GM19328 (cell line): Measurements from ENCODE around the gene ACTL10.

Experiments
- ATAC-seq: cut with Tn5 transposase; IDR thresholded peaks from one replicate; pipeline ENCODE4 v1.9.1; 2021; ENCODE audit warnings: mild to moderate bottlenecking, moderate library complexity; ENCODE audit not compliant: unreplicated experiment

The ACTL10 gene

DNA sequence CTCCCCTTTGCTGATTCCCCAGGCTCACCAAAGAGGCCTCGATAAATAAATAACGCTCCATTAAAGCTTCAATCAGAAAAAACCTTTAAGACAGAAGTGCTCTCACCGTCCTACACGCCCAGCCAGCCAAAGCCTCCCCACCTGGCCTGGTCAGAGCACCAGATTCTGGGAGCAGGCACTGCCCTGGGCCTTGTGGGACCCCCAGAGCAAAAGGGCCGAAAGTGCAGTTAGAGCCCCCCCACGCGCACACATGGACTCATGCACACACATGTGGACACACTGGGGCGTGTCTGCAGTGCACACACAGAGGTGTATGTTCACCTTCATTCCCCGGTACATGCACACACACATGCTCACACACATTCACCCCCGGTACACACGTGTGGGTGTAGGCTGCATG lies 9.4 kb downstream of the ACTL10 start:
- no peak for ATAC-seq

GRCh38 chr20:33676652-33677645 lies 10.2 kb downstream of the ACTL10 start:
- no peak for ATAC-seq

DNA sequence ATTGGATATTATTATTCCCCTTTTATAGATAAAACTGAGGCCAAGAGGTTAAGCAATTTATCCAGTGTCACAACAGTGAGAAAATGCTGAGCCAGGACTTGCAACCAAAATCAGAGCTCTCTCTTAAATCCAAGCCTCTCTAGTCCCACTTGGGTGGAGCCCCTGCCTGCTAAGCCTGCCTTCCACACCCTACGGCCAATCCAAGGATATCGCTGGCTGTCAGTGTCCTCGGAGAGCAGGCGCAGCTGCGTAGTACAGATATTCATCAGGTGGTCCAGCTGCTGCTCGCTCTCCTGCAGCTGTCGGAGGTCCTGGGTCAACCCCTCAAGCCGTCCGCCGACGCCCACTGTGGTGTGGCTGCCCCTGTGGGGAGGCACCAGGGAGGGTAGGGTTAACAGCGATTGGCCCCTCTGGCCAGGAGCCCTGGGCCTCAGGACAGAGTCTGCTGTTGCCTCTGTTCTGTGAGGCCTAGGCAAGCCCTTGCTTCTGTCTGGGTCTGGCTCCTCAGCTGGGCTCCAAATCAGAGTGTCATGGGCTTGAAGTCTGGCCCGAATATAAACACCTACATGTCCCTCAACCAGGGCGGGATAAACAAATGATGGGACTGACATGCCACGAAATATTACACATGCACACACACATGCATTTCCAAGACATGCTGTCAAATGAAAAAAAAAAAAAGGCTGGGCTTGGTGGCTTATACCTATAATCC lies 11.4 kb downstream of the ACTL10 start:
- ATAC-seq = no peak

- ATAC-seq = peak; percentile 45
Observed at GRCh38 chr20:33679758-33680485, 13.2 kb downstream of the ACTL10 start.

DNA sequence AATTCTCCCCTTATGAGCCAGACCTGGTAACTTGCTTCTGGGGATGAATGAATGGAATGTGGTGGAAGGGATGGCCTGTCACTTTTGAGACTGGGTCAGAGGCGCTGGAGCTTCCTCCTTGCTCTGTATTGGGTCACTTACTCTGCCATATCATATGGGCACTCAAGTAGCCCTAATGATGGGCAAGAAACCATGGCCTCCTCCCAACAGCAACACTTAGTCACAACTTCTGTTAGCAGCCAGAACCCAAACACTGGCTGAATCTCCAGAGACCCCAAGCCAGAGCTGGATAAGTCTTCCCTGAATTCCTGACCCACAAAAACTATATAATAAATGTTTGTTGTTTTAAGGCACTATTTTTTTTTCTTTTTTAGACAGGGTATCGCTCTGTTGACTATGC lies 13.9 kb downstream of the ACTL10 start:
- ATAC-seq = no peak

GRCh38 chr20:33681288-33681687 lies 14.5 kb downstream of the ACTL10 start:
- no peak for ATAC-seq

DNA sequence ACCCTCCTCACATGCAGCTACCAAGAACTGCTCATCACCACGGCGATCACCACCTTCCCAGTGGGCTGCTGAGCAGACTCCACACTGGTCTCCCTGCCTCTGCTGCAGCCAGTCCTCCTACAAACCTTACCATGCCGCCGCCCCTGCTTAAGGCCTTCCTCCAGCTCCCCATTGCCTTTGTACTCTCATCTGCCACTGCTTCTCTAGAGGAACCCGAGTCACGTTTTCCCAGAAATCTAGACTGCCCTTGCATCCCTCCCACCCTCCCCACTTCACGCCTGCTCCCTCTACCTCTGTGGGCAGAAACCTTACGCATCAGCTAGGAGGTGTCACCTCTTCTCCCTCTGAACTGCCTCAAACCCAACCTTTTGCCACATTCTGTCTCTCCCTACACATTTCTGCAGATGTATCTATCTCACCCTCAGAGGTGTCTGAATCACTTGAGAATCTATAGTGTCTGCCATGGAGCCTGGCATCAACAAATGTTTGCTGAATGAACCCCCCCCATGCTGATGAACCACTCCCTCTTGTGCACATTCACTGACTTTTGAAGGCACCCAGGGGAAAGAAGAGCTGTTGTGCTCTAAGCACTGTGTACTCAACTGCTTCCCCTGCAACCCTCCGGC lies 15.1 kb downstream of the ACTL10 start:
- ATAC-seq = no peak

DNA sequence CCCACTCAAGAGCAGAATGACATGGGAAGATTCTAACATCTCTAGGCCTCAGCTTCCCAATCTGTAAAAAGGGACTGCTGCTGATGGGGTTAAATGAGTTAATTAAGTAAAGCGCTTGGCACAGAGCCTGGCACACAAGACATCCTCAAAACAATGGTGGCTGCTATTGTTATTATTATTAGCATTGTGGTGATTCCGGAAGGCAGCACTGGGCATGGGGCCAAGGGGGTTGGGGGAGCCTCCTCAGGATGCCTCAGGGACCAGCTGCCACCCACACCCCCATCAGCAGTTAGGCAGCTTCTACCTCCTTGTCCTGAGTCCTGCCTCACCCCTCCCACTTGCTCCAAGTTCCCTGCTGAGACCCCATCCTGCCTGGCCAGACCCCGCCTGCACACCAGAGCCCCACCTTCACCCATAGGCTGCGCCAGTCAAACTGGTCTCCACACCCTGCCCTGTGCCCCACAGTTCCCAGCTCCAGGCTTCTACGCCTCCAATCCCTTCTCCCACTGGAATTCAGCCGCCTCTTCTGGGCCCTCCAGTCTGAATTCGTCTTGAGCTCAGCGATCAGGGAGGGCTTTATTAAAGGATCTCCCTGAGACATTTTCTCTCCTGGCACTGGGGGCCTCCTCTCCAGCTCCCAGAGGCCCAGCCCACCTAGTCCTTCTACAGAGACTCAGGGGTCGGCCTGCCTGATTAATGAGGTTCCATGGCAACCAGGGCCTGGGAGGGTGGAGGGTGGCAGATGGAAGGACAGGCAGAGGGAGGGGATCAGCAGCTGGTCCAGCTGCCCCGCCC lies 18.0 kb downstream of the ACTL10 start:
- no peak for ATAC-seq

GRCh38 chr20:33685328-33686099 lies 18.8 kb downstream of the ACTL10 start:
- ATAC-seq = peak; percentile 33

DNA sequence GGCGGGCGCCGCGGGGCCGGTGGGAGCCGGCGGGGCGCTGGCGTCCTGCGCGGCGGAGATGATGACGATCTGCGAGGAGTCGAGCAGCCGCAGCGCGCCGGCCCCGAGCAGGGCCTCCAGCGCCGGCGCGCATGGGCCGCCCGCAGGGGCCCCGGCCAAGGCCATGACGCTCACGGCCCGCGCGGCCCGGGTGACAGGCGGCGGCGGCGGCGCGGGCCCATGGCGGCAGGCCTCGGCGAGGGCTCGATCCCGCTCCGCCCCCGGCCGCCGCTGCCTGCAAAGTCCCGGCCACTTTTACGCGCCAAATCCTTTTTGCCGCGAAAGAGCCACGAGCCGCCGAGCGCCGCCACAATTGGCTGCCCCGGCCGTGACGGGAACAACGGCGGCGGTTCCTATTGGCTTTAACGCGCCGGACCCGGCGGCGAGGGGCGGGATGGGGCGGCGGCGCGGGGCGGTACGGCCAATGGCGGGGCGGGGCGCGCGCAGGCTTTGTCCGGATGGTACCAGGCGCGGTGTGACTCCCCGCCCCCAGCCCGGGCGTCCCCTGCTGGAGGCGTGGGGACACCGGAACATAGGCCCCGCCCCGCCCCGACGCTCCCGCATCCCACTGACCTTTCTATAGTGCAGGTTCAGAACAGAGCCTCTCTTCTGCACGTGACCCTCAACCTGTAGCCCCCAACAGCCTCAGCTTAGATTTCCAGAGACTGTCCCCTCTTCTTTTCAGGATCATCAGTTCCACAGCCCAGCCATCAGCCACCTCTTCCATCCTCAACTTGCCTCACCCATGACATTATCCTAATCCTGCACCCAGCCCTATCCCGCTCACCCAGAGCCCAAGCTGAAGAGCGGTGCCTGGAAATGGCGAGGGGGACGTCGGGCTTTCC lies 19.6 kb downstream of the ACTL10 start, which contains the start of gene E2F1:
Gene E2F1 (minus strand): TSS at position 286 of the 884 bp plus-strand sequence. CDS start 121 bp downstream, at position 165.
- peak; percentile 77 for ATAC-seq

DNA sequence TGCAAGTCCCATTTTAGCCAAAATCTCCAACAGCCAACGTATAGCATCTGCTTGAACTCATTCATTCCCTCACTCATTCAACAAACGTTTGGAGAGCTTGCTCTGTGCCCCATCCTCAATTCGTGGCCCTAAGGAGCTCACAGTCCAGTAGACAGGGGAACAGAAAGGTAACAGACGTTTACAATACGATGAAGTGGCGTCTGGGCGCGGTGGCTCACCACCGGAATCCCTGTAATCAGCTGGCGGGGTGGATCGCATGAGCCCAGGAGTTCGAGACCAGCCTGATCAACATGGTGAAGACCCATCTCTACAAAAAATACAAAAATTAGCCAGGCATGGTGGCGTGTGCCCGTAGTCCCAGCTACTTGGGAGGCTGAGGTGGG lies 20.2 kb downstream of the ACTL10 start:
- no peak for ATAC-seq

DNA sequence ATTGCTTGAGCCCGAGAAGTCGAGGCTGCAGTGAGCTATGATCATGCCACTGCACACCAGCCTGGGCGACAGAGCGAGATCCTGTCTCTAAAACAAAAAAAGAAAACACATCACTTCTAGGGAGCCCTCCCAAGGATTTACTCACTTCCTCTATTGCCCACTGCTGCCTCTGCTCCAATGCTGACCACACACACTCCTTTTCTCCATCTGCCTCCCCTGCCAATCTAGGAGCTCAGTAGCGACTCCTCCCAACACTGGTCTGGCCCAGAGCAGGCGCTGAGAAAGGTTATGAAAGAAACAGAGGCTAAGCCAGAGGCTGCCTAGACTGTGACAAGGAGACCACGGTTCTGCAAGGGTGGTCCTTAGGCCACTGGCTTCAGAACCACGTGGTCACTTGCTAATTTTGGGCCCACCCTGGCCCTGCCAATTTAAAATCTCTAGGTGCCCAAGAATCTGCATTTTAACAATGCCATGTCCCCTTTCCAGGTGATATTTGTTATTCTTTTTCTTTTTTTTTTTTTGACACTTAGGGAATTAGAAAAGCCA lies 20.7 kb downstream of the ACTL10 start:
- no peak for ATAC-seq

DNA sequence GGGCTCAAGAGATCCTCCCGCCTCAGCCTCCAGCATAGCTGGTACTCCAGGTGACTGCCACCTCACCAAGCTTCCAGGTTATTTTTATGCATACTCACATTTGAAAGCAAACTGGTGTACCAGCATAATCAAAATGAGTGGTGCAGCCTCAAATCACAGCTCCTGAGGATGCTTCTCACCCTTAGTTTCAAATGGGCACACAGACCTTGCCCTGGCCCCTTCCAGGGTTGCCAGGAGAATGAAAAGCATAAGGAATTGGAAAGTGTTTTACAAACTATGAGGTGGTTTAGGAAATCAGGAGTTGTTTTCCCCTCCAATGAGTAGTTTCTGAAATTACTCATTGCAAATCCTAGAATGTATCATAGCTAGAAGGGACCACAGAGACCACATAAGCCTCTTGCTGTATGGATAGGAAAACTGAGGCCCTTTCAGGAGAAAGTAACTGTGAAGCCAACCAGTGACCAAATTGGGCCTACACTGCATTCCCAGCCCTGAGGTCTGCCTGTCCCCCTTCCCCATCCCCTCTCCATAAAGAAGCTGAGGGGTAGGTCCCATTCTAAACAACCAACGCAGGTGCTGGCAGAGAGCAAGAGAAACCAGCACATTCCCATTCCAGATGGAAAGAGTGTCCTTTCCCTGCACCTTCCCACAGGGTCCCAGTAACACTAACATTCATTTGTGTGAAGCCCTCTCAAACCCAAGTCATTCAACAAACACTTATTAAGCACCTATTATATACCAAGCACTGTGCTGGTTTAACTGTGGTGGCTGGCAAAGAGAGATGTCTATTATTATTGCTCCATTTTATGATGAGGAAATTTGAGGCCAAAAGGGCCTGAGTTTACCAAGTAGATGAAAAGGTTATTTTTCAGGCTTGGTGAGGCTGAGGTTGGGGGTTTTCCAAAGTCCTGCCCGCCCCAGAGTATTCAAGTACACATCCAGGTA lies 21.5 kb downstream of the ACTL10 start:
- ATAC-seq = no peak

- ATAC-seq = no peak
Observed at GRCh38 chr20:33688938-33689424, 22.2 kb downstream of the ACTL10 start.

- no peak for ATAC-seq
Observed at GRCh38 chr20:33689493-33689892, 22.8 kb downstream of the ACTL10 start.

- no peak for ATAC-seq
Observed at GRCh38 chr20:33689973-33690372, 23.2 kb downstream of the ACTL10 start.

DNA sequence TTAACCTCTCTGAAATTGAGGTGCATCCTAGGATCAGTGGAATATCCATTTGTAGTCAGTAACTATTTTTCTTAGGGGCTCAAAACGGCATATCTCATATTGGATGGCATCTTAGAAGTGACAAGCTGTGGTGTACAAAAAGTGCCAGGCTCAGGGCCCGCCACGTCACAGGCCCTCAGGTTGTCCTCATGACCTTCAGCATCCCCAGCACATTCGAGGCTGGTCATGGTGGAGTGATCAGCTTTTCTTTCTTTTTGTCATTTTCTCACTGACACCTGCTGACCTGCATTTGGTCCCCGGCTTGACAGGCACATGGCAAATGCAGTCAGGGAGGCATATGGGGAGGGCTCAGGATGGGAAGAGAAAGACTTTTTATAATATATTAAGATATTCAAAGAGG lies 26.5 kb downstream of the ACTL10 start:
- ATAC-seq = no peak
